22Rv1 (cell line): ENCODE measurements around the gene PROSER2.

Experiments used
- CTCF ChIP-seq: fragments of 450-650 bp; IDR thresholded peaks from 2 replicates; pipeline ENCODE4 v1.5.1; 2017; ENCODE audit warnings: mild to moderate bottlenecking
- ZFX ChIP-seq: fragments of 450-650 bp; IDR thresholded peaks from 2 replicates; pipeline ENCODE4 v1.6.1; 2017; ENCODE audit warnings: antibody characterized with exemption, borderline replicate concordance

DNA sequence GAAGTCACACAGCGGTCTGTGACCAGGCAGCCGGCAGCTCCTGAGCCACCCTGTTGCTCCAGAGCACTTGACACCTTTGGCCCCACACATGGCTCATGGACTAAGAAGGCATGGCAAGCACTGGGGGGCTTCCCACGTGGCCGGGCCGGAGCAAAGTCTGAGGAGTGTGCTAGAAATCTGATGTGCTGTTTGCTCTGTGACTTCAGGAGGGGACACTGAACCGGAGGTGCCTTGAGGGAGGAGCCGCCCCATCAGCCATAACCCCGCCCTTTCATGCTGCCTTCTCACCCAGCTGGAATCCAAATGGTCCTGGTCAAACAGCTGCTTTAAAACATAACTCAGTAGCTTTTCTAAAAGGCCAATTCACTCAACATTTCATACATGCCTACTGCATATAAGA, 33.5 kb downstream of the PROSER2 start:
- TF ChIP-seq CTCF: no peak
- TF ChIP-seq ZFX: no peak
